Mucosa of stomach (tissue), 1 donor: ENCODE results near the gene ZNF664.
A peak's percentile ranks its signal among the peaks of the same experiment; 100 is the strongest.

ENCODE experiments used
- H3K27me3 ChIP-seq: one replicate; pipeline ENCODE4 v1.7.0; 2013; ENCODE audit warnings: mild to moderate bottlenecking, low read length; ENCODE audit not compliant: control insufficient read depth, insufficient read depth
- H3K36me3 ChIP-seq: one replicate; pipeline ENCODE4 v1.7.0; 2013; ENCODE audit warnings: low read length; ENCODE audit not compliant: control insufficient read depth, insufficient read depth
- H3K4me1 ChIP-seq: one replicate; pipeline ENCODE4 v1.7.0; 2013; ENCODE audit warnings: mild to moderate bottlenecking, low read length; ENCODE audit not compliant: control insufficient read depth, insufficient read depth
- H3K4me3 ChIP-seq: one replicate; pipeline ENCODE4 v1.7.0; 2013; ENCODE audit warnings: low read length
- H3K9ac ChIP-seq: one replicate; pipeline ENCODE4 v1.7.0; 2013; ENCODE audit warnings: mild to moderate bottlenecking, low read length, moderate library complexity
- H3K9me3 ChIP-seq: one replicate; pipeline ENCODE4 v1.7.0; 2013; ENCODE audit warnings: mild to moderate bottlenecking, low read length, moderate library complexity; ENCODE audit not compliant: control insufficient read depth
- donor health status: Pancreatic carcinoma.

The ZNF664 gene

DNA sequence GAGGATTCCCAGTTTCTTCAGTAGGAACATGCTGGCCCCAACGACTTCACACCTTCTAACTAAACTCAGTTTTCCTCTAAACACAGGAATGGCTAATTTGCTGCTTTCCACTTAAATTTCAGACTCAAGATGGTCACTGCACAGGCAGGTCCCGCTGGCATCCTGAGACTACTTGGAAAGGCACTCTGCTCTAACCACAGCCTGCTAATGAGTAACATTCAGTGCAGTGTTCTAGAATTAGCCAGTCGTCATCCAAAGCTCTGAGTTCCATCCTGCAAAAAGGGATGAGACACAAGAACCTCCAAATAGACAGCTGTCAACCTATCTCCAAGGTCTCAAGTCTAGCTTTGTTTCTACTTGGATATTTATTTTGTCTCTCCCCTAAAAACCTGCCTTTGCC lies 6.4 kb upstream of the ZNF664 start:
- Histone ChIP-seq H3K9ac (no peak overlapping the region), H3K9me3 (no peaks in the 10 kb centered on the region), H3K4me3 (no peak overlapping the region), H3K36me3 (no peaks in the 10 kb centered on the region), H3K4me1 (peaks cover 4% of the 10 kb centered on the region), H3K27me3 (no peaks in the 10 kb centered on the region)

DNA sequence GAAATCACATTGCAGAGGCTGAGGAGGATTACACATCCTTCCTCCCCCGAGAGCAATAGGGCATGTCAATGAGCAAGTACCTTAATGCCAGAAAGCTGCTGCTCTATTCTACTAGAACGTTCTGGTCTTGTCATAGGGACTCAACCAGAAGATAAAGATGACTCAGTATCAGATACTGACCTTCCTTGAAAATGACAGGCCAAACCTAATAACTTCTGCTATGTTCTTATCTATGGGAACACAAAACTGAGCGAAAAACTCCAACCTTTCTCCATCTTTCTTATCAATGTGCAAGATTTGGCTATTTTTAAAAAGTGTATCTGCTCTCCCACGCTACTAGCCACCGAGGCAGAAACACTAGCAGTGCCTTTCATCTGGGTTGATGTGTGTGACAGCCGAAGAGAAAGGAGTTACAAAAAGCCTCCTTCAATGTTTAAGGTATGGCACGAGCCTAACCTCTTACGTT lies 5.9 kb upstream of the ZNF664 start:
- Histone ChIP-seq H3K4me3 (no peak overlapping the region), H3K27me3 (no peaks in the 10 kb centered on the region), H3K36me3 (no peaks in the 10 kb centered on the region), H3K9ac (no peak overlapping the region), H3K9me3 (no peaks in the 10 kb centered on the region), H3K4me1 (no peaks in the 10 kb centered on the region)

DNA sequence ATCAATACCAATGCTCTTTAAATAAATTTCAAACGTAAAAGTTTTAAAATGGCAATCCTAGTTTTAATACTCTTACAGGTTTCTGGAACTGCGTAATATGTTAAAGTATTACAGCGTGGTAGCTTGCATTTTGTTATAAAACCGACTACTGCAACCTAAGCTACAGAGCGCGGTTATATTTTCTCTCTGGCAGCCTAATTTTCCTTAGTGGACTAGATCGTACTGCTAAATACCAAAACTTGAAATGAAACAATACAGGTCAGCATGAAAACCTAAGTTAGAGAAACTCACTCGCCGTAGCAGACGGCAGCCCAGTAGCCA lies 1.6 kb upstream of the ZNF664 start:
- Histone ChIP-seq H3K36me3 (peaks cover 4% of the 10 kb centered on the region), H3K4me1 (peaks cover 11% of the 10 kb centered on the region), H3K4me3 (peak overlapping the region; percentile 71), H3K9me3 (no peaks in the 10 kb centered on the region), H3K27me3 (no peaks in the 10 kb centered on the region), H3K9ac (peak overlapping the region; percentile 76)

DNA sequence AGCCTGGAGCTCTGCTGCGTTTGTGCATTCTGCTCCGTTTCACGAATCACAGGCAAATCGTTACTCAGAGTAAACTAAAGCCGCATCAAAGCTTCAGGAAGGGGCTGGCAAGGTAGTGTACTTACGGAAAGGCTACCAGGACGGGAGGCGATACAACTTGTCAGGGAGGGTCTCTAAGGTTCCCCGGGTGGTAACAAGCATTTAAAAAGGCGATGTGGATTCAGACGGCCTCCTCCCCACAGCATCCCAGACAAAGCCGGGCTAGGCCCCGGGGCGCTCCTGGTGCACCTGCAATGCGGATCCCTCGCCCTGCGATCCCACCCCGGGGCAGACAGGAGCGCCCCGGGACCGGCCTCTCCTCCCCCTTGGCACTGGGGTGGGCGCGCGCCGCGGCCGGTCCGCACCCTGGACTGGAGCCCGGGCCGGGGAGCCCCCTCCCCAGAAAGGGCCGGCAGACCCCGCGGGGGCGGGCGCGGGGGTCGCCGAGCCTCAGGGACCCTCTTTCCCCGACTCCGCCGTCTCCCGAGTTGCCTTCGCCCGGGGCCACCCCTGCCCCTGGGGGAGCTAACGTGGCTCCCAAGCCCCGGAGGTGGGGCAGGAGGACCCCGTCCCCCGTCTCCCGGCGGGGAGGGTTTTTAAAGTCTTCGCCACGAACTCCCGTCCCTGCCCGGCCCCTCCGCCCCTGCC lies 1.1 kb upstream of the ZNF664 start:
- Histone ChIP-seq H3K9me3 (no peaks in the 10 kb centered on the region), H3K4me1 (peaks cover 11% of the 10 kb centered on the region), H3K9ac (peak overlapping the region; percentile 76), H3K27me3 (no peaks in the 10 kb centered on the region), H3K36me3 (peaks cover 5% of the 10 kb centered on the region), H3K4me3 (peak overlapping the region; percentile 71)

DNA sequence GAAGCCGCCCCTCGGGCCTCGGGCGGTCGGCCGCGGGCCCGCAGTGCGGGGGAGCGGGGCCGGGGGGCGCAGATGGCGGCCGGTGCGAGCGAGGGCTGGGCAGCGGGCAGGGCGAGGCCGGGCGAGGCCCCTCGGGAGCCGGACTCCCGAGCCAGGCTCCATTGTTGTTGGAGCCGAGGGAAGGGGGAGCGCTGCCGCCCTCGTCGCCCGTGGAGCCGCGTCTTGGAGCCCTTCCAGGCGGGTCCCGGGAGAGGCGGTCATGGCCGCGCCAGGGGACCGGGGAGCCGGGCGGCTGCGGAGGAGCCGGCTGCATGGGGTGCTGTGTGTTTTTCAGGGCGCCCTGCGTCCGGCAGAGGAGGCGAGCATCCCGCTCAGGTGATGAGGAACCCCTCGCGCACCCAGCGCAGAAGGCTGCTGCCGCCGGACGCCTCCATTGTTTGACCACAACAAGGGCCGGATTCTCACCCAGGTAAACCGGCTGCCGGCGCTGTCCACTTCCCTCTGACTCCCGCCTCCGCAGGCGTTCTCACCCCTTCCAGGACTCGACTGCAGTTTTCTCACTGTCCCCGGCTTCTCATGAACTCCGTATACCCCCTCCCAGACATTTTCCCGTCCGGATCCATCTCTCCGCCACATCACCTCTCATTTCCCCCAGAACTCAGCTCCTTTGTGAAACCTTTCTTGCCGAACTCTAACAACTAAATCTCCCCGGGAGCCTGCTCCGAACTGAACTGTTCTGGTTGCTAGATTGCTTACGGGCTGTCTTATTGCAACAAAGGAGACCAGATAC lies 732 bp downstream of the ZNF664 start:
- H3K4me1 ChIP-seq = peaks cover 11% of the 10 kb centered on the region

DNA sequence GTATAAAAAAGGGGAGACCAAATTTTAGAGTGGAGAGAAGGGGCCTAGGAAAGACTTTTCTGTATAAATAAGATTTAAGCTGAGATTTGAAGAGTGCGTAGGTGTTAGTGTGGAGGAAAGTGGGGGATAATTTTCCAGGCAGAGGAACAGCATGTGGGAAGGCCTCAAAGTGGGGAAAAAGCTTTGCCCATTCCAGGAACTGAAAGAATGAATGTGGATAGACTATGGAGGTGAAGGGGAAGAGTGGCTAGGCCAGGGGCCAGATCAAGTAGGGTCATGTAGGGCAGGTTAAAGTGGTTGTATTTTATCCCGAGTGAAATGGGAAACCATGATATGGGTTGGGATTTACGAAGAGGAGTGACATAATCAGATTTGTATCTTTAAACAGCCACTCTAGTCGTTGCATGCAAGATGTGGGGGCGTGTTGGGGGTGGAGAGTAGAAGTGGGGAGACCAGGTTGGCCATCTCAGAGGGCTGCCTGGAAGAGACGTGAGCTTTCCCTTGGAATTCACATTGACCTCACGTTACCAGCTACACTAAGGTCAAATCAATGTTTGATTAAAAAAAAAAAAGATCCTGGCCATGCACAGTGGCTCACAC lies 3.3 kb downstream of the ZNF664 start:
- Histone ChIP-seq H3K4me1 (peaks cover 11% of the 10 kb centered on the region), H3K36me3 (peaks cover 5% of the 10 kb centered on the region), H3K27me3 (no peaks in the 10 kb centered on the region), H3K9me3 (no peaks in the 10 kb centered on the region), H3K9ac (no peak overlapping the region), H3K4me3 (no peak overlapping the region)

More for the DNA sequence above, 732 bp downstream of the ZNF664 start:
- Histone ChIP-seq H3K36me3 (peaks cover 5% of the 10 kb centered on the region), H3K9ac (peak overlapping the region; percentile 51), H3K4me3 (peak overlapping the region; percentile 66), H3K27me3 (no peaks in the 10 kb centered on the region), H3K9me3 (no peaks in the 10 kb centered on the region)

DNA sequence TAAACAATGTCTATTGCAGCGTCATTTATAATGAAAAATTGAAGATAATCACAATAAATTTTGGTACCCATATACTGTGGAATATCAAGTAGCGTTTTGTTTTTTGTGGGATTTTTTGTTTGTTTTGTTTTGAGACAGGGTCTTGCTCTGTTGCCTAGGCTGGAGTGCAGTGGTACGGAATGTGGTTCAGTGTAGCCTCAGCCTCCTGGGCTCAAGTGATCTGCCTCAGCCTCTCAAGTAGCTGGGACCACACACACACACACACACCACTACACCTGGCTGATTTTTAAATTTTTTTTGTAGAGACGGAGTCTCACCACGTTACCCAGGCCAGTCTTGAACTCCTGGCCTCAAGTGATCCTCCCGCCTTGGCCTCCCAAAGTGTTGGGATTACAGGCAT lies 6.6 kb downstream of the ZNF664 start:
- no peaks in the 10 kb centered on the region for H3K9me3 ChIP-seq
- H3K27me3 ChIP-seq = no peaks in the 10 kb centered on the region
- H3K4me1 ChIP-seq = peaks cover 4% of the 10 kb centered on the region
- peaks cover 5% of the 10 kb centered on the region for H3K36me3 ChIP-seq
- H3K9ac ChIP-seq = no peak overlapping the region
- no peak overlapping the region for H3K4me3 ChIP-seq

DNA sequence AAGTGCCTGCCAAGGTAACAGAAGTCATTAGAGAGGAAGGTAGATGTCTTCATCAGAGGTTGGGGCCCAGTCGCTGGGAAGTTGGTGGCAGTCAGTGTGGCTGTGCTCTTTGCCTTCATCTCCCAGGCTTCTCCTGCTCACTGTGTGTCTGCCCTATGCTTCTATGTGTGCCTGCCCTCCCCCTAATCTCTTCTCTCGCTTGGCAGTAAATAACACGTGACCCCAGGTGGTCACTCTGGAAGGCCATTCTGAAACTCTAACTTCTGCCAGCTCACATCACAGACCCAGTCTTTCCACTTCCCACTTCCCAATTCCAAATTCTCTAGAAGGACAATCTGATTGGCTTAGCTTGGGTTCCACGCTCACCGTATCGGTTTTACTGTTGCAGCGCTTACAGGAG lies 9.3 kb downstream of the ZNF664 start:
- H3K27me3 ChIP-seq = no peaks in the 10 kb centered on the region
- H3K4me1 ChIP-seq = no peaks in the 10 kb centered on the region
- H3K9me3 ChIP-seq = no peaks in the 10 kb centered on the region
- H3K4me3 ChIP-seq = no peak overlapping the region
- H3K36me3 ChIP-seq = no peaks in the 10 kb centered on the region
- no peak overlapping the region for H3K9ac ChIP-seq

DNA sequence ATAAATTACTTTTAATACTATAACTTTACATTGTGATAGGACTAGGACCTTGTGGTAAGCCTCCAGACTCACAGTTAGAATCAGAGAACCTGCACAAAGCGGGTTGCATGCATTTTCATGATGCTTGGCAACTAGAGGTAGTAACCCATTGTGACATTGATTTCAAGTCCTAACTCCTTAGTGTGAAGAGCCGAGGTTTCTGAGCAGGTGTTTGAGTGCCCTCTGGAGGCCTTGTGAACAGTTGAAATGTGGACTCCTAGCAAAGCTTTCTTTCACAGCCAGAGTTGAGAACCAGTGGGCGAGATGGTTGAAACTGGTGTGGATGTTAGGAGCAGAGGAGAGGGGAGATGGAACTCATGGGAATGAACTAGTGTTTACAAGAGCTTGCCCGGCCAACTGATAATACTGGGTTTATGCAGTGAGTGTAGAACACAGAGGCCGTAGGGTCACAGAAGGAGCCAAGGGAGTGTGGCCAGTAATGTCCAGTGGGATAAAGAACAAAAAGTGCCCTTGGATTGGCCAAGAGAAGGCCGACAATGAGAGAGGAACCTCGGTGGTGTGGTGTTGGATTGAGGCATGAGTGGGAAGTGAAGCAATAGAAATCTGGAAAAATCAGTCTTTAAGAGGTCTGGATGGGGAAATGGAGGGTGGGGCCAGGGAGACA lies 10.9 kb downstream of the ZNF664 start:
- H3K9ac ChIP-seq = no peak overlapping the region
- H3K9me3 ChIP-seq = no peaks in the 10 kb centered on the region
- H3K36me3 ChIP-seq = peaks cover 8% of the 10 kb centered on the region
- no peak overlapping the region for H3K4me3 ChIP-seq
- H3K27me3 ChIP-seq = no peaks in the 10 kb centered on the region
- no peaks in the 10 kb centered on the region for H3K4me1 ChIP-seq

DNA sequence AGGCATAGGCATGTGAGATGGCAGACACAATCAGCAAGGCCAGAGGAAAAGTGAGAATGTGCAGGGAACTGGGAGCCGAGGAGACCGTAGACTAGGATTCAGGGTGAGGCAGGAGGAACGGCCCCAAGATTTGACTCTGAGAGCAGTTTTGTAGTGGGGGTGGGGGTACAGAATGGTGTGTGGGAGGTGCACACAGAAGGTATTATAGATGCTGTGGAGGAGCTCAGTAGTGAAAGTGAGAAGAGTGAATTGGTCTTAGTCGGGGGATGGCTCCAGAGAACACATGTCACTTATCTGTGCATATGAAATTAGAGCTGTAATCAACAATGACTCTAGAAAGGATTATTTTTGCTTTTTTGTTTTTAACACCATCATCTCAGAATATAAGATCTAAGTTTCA lies 11.9 kb downstream of the ZNF664 start:
- no peak overlapping the region for H3K4me3 ChIP-seq
- H3K27me3 ChIP-seq = no peaks in the 10 kb centered on the region
- H3K36me3 ChIP-seq = peaks cover 8% of the 10 kb centered on the region
- no peak overlapping the region for H3K9ac ChIP-seq
- H3K9me3 ChIP-seq = no peaks in the 10 kb centered on the region
- peaks cover 5% of the 10 kb centered on the region for H3K4me1 ChIP-seq

DNA sequence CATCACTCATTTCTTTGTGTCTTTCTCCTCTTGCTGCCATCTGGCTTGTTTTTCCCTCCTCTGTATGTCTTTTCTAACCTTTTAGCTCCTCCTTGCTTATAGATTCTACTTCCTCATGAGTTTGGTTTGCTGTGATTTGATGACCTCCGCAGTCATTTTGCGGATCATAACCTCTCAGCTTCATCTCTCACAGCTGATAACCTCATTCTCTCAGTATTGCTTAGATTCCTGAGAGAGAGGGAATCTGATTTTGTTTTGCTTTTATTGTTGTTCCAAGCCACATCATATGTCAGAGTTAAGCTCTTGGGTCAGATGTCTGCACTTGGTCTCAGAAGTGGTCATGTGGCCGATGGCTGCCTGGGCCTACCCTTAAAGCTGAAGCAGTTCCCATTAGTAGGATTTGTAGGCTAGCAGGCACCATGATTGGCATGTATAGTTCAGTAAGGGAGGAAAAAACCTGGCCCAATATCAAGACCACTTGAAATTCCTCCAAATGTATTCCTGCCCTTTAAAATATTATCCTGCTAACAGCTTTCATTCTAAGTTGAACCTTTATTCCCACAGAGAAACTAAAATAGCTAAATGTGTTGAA lies 13.5 kb downstream of the ZNF664 start:
- peaks cover 8% of the 10 kb centered on the region for H3K36me3 ChIP-seq
- no peak overlapping the region for H3K9ac ChIP-seq
- H3K4me3 ChIP-seq = no peak overlapping the region
- H3K27me3 ChIP-seq = no peaks in the 10 kb centered on the region
- peaks cover 20% of the 10 kb centered on the region for H3K4me1 ChIP-seq
- H3K9me3 ChIP-seq = no peaks in the 10 kb centered on the region
